Measurements from ENCODE around the gene FERMT3. TPM values are rescaled to one million over a fixed set of nuclear protein-coding genes. Genes with fewer than 3 reads are reported as not detected.

The FERMT3 gene
- polyA plus RNA-seq, 3 donors: 289 to 421 (median 310) TPM

GRCh38 chr11:64170419-64170818 lies 36.1 kb upstream of the FERMT3 start:
- Histone ChIP-seq H3K36me3 (replicated peaks in 1 of 2; ENCODE audit: control insufficient read depth in 1 of 2, insufficient read depth in 2 of 2, low read length in 2 of 2) (no peaks in the 10 kb centered on the region), H2AFZ (ENCODE audit: insufficient read depth, low read depth, low read length, poor library complexity, severe bottlenecking) (no peak overlapping the region), H3K4me2 (replicated peaks; ENCODE audit: extremely low read depth, low read length, poor library complexity, severe bottlenecking) (no peak overlapping the region), H3K4me3 (replicated peaks in 1 of 3; ENCODE audit: low read depth in 2 of 3, low read length in 3 of 3) (no peak overlapping the region), H3K79me2 (ENCODE audit: insufficient read depth, low read length) (no peaks in the 10 kb centered on the region), H3K9ac (ENCODE audit: insufficient read depth, low read length, poor library complexity, severe bottlenecking) (no peak overlapping the region), H3K27ac (ENCODE audit: low read depth in 1 of 2, low read length in 2 of 2) (no peak overlapping the region), H4K20me1 (ENCODE audit: insufficient read depth, low read length) (no peaks in the 10 kb centered on the region), H3K9me3 (replicated peaks in 1 of 2; ENCODE audit: control insufficient read depth in 1 of 2, insufficient read depth in 1 of 2, low read length in 2 of 2) (peaks cover 0 to 7% of the 10 kb centered on the region in 2 donors), H3K27me3 (ENCODE audit: control insufficient read depth in 2 of 2, insufficient read depth in 2 of 2, low read length in 2 of 2) (no peaks in the 10 kb centered on the region), H3K4me1 (ENCODE audit: control insufficient read depth in 1 of 2, insufficient read depth in 2 of 2, low read length in 2 of 2) (peaks cover 5 to 12% of the 10 kb centered on the region in 2 donors)
- H3K4me1 Mint-ChIP-seq: peaks cover 3% of the 10 kb centered on the region
- H3K27me3 Mint-ChIP-seq (ENCODE audit: low read depth in 3 of 3): peaks cover 2 to 7% (median 3%) of the 10 kb centered on the region in 3 donors
- 38% methylated on average over 1 of the region's 4 CpGs for WGBS (ENCODE audit: insufficient coverage)
- TF ChIP-seq CTCF (IDR thresholded peaks at IDR 0.05): no peak
- DNase-seq: no peak
- intact Hi-C loops (cut with micrococcal nuclease): no loop called here
- no peaks in the 10 kb centered on the region for H3K36me3 Mint-ChIP-seq
- peaks cover 0 to 7% (median 3%) of the 10 kb centered on the region in 7 donors for H3K9me3 Mint-ChIP-seq
- H3K4me3 Mint-ChIP-seq: no peak overlapping the region
- no peak overlapping the region for H3K27ac Mint-ChIP-seq

GRCh38 chr11:64173616-64174355 lies 32.7 kb upstream of the FERMT3 start:
- no peaks in the 10 kb centered on the region for H4K20me1 ChIP-seq (ENCODE audit: insufficient read depth, low read length)
- no peaks in the 10 kb centered on the region for H3K79me2 ChIP-seq (ENCODE audit: insufficient read depth, low read length)
- Mint-ChIP-seq H3K27ac (peak overlapping the region in 1 of 7 donors; percentile 55), H3K27me3 (ENCODE audit: low read depth in 3 of 3) (peaks cover 0 to 6% (median 3%) of the 10 kb centered on the region in 3 donors), H3K9me3 (peaks cover 0 to 7% (median 3%) of the 10 kb centered on the region in 7 donors), H3K36me3 (no peaks in the 10 kb centered on the region), H3K4me1 (peaks cover 12% of the 10 kb centered on the region), H3K4me3 (no peak overlapping the region)
- H2AFZ ChIP-seq (ENCODE audit: insufficient read depth, low read depth, low read length, poor library complexity, severe bottlenecking): no peak overlapping the region
- H3K27ac ChIP-seq (ENCODE audit: low read depth in 1 of 2, low read length in 2 of 2): no peak overlapping the region
- intact Hi-C loops (cut with micrococcal nuclease): no loop called here
- TF ChIP-seq CTCF (IDR thresholded peaks at IDR 0.05): no peak
- peaks cover 0 to 7% of the 10 kb centered on the region in 2 donors for H3K9me3 ChIP-seq (replicated peaks in 1 of 2; ENCODE audit: control insufficient read depth in 1 of 2, insufficient read depth in 1 of 2, low read length in 2 of 2)
- H3K27me3 ChIP-seq (ENCODE audit: control insufficient read depth in 2 of 2, insufficient read depth in 2 of 2, low read length in 2 of 2): no peaks in the 10 kb centered on the region
- H3K9ac ChIP-seq (ENCODE audit: insufficient read depth, low read length, poor library complexity, severe bottlenecking): no peak overlapping the region
- no peaks in the 10 kb centered on the region for H3K36me3 ChIP-seq (replicated peaks in 1 of 2; ENCODE audit: control insufficient read depth in 1 of 2, insufficient read depth in 2 of 2, low read length in 2 of 2)
- H3K4me1 ChIP-seq (ENCODE audit: control insufficient read depth in 1 of 2, insufficient read depth in 2 of 2, low read length in 2 of 2): peaks cover 0 to 4% of the 10 kb centered on the region in 2 donors
- 87% methylated on average over 4 of the region's 4 CpGs for WGBS (ENCODE audit: insufficient coverage)
- no peak for DNase-seq
- no peak overlapping the region for H3K4me3 ChIP-seq (replicated peaks in 1 of 3; ENCODE audit: low read depth in 2 of 3, low read length in 3 of 3)
- no peak overlapping the region for H3K4me2 ChIP-seq (replicated peaks; ENCODE audit: extremely low read depth, low read length, poor library complexity, severe bottlenecking)

Measured in CD14-positive monocyte (primary cell).